Neural cell (in vitro differentiated cells): ENCODE results near the gene KIAA1614. TPM values are rescaled to one million over a fixed set of nuclear protein-coding genes. Genes with fewer than 3 reads are reported as not detected.
A peak's percentile ranks its signal among the peaks of the same experiment; 100 is the strongest.

Source experiments
- H2AFZ ChIP-seq: fragments of 200-600, 300-800 bp; sonication (generic), shearing (Covaris generic); 2 replicates; pipeline ENCODE4 v1.6.0; 2014; ENCODE audit warnings: low read depth, mild to moderate bottlenecking, antibody characterized with exemption, low read length, moderate library complexity
- H3F3A ChIP-seq: fragments of 200-600 bp; shearing (Covaris generic); 2 replicates; pipeline ENCODE4 v1.6.1; 2016; ENCODE audit warnings: mild to moderate bottlenecking, moderate library complexity, mixed read lengths, antibody characterized with exemption, low read length; ENCODE audit not compliant: insufficient read depth, poor library complexity, severe bottlenecking
- H3K27ac ChIP-seq: fragments of 200-600, 300-800 bp; sonication (generic), shearing (Covaris generic); 2 replicates; pipeline ENCODE4 v1.5.1; 2014; ENCODE audit warnings: mild to moderate bottlenecking, low read length, moderate library complexity
- H3K27me3 ChIP-seq: fragments of 300-800, 200-600 bp; sonication (generic), shearing (Covaris generic); 2 replicates; pipeline ENCODE4 v1.6.0; 2014; ENCODE audit warnings: mild to moderate bottlenecking, low read depth, low read length, moderate library complexity; ENCODE audit not compliant: insufficient read depth
- H3K36me3 ChIP-seq: fragments of 300-800, 200-600 bp; sonication (generic), shearing (Covaris generic); 2 replicates; pipeline ENCODE4 v1.5.1; 2014; ENCODE audit warnings: mild to moderate bottlenecking, antibody characterized with exemption, low read length, moderate library complexity; ENCODE audit not compliant: insufficient read depth
- H3K4me2 ChIP-seq: fragments of 300-800, 200-600 bp; sonication (generic), shearing (Covaris generic); 2 replicates; pipeline ENCODE4 v1.6.0; 2014; ENCODE audit warnings: mild to moderate bottlenecking, low read length
- H3K4me3 ChIP-seq: fragments of 300-800, 200-600 bp; sonication (generic), shearing (Covaris generic); 2 replicates; pipeline ENCODE4 v1.5.1; 2014; ENCODE audit warnings: mild to moderate bottlenecking, low read length, moderate library complexity
- H3K79me2 ChIP-seq: fragments of 200-600 bp; shearing (Covaris generic); replicated peaks from 2 replicates; pipeline ENCODE4 v1.6.0; 2014; ENCODE audit warnings: mild to moderate bottlenecking, low read length, moderate library complexity; ENCODE audit not compliant: insufficient read depth
- H3K9ac ChIP-seq: fragments of 300-800, 200-600 bp; sonication (generic), shearing (Covaris generic); 2 replicates; pipeline ENCODE4 v1.6.1; 2016; ENCODE audit warnings: mild to moderate bottlenecking, low read length, mixed read lengths
- H3K9me2 ChIP-seq: fragments of 200-600 bp; shearing (Covaris generic); 2 replicates; pipeline ENCODE4 v1.6.1; 2016; ENCODE audit warnings: mild to moderate bottlenecking, low read length, mixed read lengths; ENCODE audit not compliant: insufficient read depth
- H3K9me3 ChIP-seq: fragments of 200-600, 300-800 bp; sonication (generic), shearing (Covaris generic); 2 replicates; pipeline ENCODE4 v1.6.1; 2016; ENCODE audit warnings: mild to moderate bottlenecking, mixed run types, low read length, moderate library complexity, mixed read lengths
- H4K20me1 ChIP-seq: fragments of 200-600 bp; shearing (Covaris generic); 2 replicates; pipeline ENCODE4 v1.6.1; 2016; ENCODE audit warnings: mild to moderate bottlenecking, mixed run types; ENCODE audit not compliant: insufficient read depth
- EP300 ChIP-seq: fragments of 450-650 bp; conservative IDR thresholded peaks from 2 replicates; pipeline ENCODE4 v1.6.1; 2014; ENCODE audit warnings: antibody characterized with exemption, mild to moderate bottlenecking, moderate library complexity; ENCODE audit not compliant: poor library complexity, severe bottlenecking
- EZH2 ChIP-seq: fragments of 200-600, 300-800 bp; shearing (Covaris generic), sonication (generic); IDR thresholded peaks from 2 replicates; pipeline ENCODE4 v1.6.1; 2014; ENCODE audit warnings: antibody characterized with exemption, low read length, borderline replicate concordance, mild to moderate bottlenecking; ENCODE audit not compliant: insufficient read depth, poor library complexity, severe bottlenecking
- MXI1 ChIP-seq: fragments of 450-650 bp; conservative IDR thresholded peaks from 2 replicates; pipeline ENCODE4 v1.6.1; 2014; ENCODE audit warnings: antibody characterized with exemption, mild to moderate bottlenecking; ENCODE audit not compliant: poor library complexity, severe bottlenecking
- POLR2AphosphoS5 ChIP-seq: IDR thresholded peaks from 2 replicates; pipeline ENCODE4 v1.6.1; 2012
- RAD21 ChIP-seq: fragments of 450-650 bp; conservative IDR thresholded peaks from 2 replicates; pipeline ENCODE4 v1.6.1; 2014; ENCODE audit warnings: antibody characterized with exemption, mild to moderate bottlenecking, moderate library complexity
- SMC3 ChIP-seq: fragments of 450-650 bp; conservative IDR thresholded peaks from 2 replicates; pipeline ENCODE4 v1.6.1; 2014; ENCODE audit warnings: antibody characterized with exemption, mild to moderate bottlenecking, moderate library complexity; ENCODE audit not compliant: poor library complexity
- TAF1 ChIP-seq: IDR thresholded peaks from 2 replicates; pipeline ENCODE4 v1.6.1; 2012; ENCODE audit warnings: low read depth
- polyA plus RNA-seq: library from polyadenylated mRNA; depleted of rRNA; stranded (reverse); fragments of >200 nt; gene quantifications from 2 replicates; pipeline ENCODE4 v1.2.3, GENCODE V29; 2014
- TF ChIP-seq, protein P1 (sequence below): fragments of 450-650 bp; IDR thresholded peaks from 2 replicates; pipeline ENCODE4 v1.5.1; 2014; ENCODE audit warnings: antibody characterized with exemption, mild to moderate bottlenecking, moderate library complexity; ENCODE audit not compliant: poor library complexity, severe bottlenecking
- TF ChIP-seq, protein P2 (sequence below): IDR thresholded peaks from 2 replicates; pipeline ENCODE4 v1.6.1; 2012; ENCODE audit warnings: borderline replicate concordance

The KIAA1614 gene
- polyA plus RNA-seq, 1 donor from 2014 or later, result 0.50 TPM

DNA sequence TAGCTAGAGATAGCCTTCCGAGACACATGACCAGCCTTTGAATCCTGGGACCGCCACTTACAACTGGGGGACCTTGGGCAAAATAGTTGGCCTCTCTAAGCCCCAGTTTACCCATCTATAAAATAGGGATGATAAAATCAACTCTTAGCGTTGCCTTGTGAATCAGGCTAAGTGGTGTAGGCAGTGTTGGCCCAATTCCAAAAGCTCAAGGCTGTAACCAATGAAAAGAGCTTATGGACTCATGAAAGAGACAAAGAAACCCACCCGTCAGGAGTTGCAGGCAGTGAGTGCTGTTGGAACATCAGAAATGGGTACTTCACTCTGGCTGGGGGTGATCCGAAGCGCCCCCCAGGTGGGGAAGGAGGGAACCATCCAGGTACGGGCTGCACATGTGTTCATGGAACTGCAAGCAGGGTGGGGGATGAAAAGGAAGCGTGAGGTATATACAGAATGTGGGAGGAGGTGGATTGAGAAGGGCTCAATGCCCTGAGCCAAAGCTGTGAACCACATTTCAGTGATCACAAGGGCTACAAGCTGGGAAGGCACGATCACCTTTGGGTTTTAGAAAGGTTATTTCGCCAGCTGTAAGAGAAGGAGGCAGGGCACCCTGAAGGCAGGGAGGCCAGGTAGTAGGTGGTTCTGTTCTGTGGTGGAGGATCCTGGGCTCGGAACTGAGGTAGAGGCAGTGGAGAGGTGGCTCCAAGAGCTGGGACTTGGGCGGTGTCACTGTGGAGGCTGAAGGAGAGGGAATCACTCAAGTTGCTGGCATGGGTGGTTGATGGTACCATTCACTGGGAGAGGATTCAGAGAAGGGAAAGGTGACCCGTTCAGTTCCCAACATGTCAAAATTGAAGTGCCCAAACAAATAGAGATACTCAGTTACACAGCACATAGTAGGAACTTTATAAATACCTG is 11.4 kb upstream of the KIAA1614 start:
- H3K79me2 ChIP-seq, result no peaks in the 10 kb centered on the region
- no peak overlapping the region for H2AFZ ChIP-seq
- H3K27me3 ChIP-seq, result no peaks in the 10 kb centered on the region
- H3F3A ChIP-seq, result no peaks in the 10 kb centered on the region
- H3K27ac ChIP-seq, result no peak overlapping the region
- H3K4me2 ChIP-seq, result no peak overlapping the region
- H3K36me3 ChIP-seq, result no peaks in the 10 kb centered on the region
- no peak overlapping the region for H3K4me3 ChIP-seq
- no peaks in the 10 kb centered on the region for H4K20me1 ChIP-seq
- TF ChIP-seq POLR2AphosphoS5 (peak; percentile 10), RAD21 (no peak), EZH2 (no peak)
- no peaks in the 10 kb centered on the region for H3K9me3 ChIP-seq
- H3K9me2 ChIP-seq, result no peaks in the 10 kb centered on the region
- H3K9ac ChIP-seq, result no peak overlapping the region

DNA sequence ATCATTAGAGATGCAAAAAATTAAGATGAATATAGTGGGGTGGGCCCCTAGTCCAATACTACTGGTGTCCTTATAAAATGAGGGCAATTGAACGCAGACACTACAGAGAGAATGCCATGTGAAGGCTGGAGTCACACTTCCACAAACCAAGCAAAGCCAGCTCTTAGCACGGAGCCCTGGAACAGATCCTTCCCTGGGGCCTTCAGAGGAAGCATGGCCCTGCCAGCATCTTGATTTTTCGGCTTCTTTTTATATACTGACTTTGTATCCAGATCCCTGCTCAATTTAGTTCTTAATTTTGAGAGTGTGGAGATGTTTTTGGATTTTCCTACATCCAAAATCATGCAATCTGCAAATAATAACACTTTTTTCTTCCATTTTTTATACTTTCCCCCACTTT is 10.2 kb upstream of the KIAA1614 start:
- Histone ChIP-seq H3F3A (no peaks in the 10 kb centered on the region), H2AFZ (no peak overlapping the region)

DNA sequence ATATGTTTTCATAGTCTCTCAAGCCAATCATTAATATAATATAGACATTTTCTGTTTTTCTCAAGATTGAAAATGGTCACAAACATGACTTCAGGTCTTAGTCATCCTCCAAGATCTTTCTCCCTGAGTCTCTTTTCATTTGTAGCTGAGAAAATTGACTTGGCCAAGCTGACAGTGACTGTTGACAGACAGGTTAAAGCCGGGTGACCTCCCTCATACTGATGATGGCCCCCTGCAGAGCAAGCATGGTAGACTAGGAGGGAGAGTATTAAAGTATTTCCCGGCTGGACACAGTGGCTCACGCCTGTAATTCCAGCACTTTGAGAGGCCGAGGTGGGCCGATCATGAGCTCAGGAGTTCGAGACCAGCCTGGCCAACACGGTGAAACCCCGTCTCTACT is 6.8 kb upstream of the KIAA1614 start:
- H4K20me1 ChIP-seq, result no peaks in the 10 kb centered on the region
- TF ChIP-seq POLR2AphosphoS5 (no peak), SMC3 (no peak), EP300 (no peak), TAF1 (no peak), EZH2 (no peak), MXI1 (no peak), RAD21 (no peak)
- TF ChIP-seq, protein P1, sequence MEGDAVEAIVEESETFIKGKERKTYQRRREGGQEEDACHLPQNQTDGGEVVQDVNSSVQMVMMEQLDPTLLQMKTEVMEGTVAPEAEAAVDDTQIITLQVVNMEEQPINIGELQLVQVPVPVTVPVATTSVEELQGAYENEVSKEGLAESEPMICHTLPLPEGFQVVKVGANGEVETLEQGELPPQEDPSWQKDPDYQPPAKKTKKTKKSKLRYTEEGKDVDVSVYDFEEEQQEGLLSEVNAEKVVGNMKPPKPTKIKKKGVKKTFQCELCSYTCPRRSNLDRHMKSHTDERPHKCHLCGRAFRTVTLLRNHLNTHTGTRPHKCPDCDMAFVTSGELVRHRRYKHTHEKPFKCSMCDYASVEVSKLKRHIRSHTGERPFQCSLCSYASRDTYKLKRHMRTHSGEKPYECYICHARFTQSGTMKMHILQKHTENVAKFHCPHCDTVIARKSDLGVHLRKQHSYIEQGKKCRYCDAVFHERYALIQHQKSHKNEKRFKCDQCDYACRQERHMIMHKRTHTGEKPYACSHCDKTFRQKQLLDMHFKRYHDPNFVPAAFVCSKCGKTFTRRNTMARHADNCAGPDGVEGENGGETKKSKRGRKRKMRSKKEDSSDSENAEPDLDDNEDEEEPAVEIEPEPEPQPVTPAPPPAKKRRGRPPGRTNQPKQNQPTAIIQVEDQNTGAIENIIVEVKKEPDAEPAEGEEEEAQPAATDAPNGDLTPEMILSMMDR, result no peak
- TF ChIP-seq, protein P2, sequence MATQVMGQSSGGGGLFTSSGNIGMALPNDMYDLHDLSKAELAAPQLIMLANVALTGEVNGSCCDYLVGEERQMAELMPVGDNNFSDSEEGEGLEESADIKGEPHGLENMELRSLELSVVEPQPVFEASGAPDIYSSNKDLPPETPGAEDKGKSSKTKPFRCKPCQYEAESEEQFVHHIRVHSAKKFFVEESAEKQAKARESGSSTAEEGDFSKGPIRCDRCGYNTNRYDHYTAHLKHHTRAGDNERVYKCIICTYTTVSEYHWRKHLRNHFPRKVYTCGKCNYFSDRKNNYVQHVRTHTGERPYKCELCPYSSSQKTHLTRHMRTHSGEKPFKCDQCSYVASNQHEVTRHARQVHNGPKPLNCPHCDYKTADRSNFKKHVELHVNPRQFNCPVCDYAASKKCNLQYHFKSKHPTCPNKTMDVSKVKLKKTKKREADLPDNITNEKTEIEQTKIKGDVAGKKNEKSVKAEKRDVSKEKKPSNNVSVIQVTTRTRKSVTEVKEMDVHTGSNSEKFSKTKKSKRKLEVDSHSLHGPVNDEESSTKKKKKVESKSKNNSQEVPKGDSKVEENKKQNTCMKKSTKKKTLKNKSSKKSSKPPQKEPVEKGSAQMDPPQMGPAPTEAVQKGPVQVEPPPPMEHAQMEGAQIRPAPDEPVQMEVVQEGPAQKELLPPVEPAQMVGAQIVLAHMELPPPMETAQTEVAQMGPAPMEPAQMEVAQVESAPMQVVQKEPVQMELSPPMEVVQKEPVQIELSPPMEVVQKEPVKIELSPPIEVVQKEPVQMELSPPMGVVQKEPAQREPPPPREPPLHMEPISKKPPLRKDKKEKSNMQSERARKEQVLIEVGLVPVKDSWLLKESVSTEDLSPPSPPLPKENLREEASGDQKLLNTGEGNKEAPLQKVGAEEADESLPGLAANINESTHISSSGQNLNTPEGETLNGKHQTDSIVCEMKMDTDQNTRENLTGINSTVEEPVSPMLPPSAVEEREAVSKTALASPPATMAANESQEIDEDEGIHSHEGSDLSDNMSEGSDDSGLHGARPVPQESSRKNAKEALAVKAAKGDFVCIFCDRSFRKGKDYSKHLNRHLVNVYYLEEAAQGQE, result no peak
- H2AFZ ChIP-seq, result no peak overlapping the region

More for the DNA sequence above, 10.2 kb upstream of the KIAA1614 start:
- Histone ChIP-seq H3K4me3 (no peak overlapping the region), H3K9me3 (no peaks in the 10 kb centered on the region), H3K9me2 (no peaks in the 10 kb centered on the region), H3K9ac (no peak overlapping the region), H3K27me3 (no peaks in the 10 kb centered on the region), H3K27ac (no peak overlapping the region), H3K36me3 (no peaks in the 10 kb centered on the region), H3K4me2 (no peak overlapping the region), H3K79me2 (no peaks in the 10 kb centered on the region), H4K20me1 (no peaks in the 10 kb centered on the region)
- TF ChIP-seq EZH2 (no peak), POLR2AphosphoS5 (no peak), RAD21 (no peak)

More for the DNA sequence above, 6.8 kb upstream of the KIAA1614 start:
- no peaks in the 10 kb centered on the region for H3K79me2 ChIP-seq
- no peaks in the 10 kb centered on the region for H3K9me2 ChIP-seq
- no peaks in the 10 kb centered on the region for H3F3A ChIP-seq
- H3K9ac ChIP-seq, result no peak overlapping the region
- no peaks in the 10 kb centered on the region for H3K36me3 ChIP-seq
- H3K4me3 ChIP-seq, result no peak overlapping the region
- H3K4me2 ChIP-seq, result no peak overlapping the region
- no peaks in the 10 kb centered on the region for H3K9me3 ChIP-seq
- no peaks in the 10 kb centered on the region for H3K27me3 ChIP-seq
- H3K27ac ChIP-seq, result no peak overlapping the region
